Measurements from ENCODE around the gene LY6G6C. TPM values are rescaled to one million over a fixed set of nuclear protein-coding genes. Genes with fewer than 3 reads are reported as not detected.

The LY6G6C gene
- total and polyA plus RNA-seq, 12 donors = not detected

- no peak for TF ChIP-seq CTCF (IDR thresholded peaks at IDR 0.05)
- no peaks in the 10 kb centered on the region for H3K27me3 ChIP-seq
- peaks cover 5 to 27% (median 22%) of the 10 kb centered on the region in 9 donors for H3K4me1 ChIP-seq
- peak overlapping the region in 1 of 10 donors; percentile 36 for H3K4me3 ChIP-seq
- ATAC-seq (no peak), DNase-seq (no peak)
- no peak overlapping the region for H3K27ac ChIP-seq
- WGBS, 2 donors = 72 to 78% methylated on average over 13 of the region's 13 CpGs
- peaks cover 0 to 45% (median 21%) of the 10 kb centered on the region in 9 donors for H3K36me3 ChIP-seq
- intact Hi-C loops (cut with DNase I) = loop anchor here in 9 of 10 donors (5.0 to 10.0 kb wide), 10 partner anchors 44 to 274 kb away; partner anchors contain the start of genes CFB (in 1 of the 9), CLIC1 (in 1 of the 9), DDAH2 (in 1 of the 9) and NELFE (in 1 of the 9)
- no peaks in the 10 kb centered on the region for H3K9me3 ChIP-seq
Observed at GRCh38 chr6:31683591-31683990, 38.0 kb downstream of the LY6G6C start.

- TF ChIP-seq CTCF (IDR thresholded peaks at IDR 0.05) = peak in 4 of 9 donors; percentile 21 to 35 (median 28)
- peak in 1 of 2 donors; percentile 55 for DNase-seq
- Histone ChIP-seq H3K4me3 (peak overlapping the region; percentile 42 to 68 (median 58)), H3K27ac (peak overlapping the region in 9 of 10 donors; percentile 34 to 84 (median 66)), H3K27me3 (no peaks in the 10 kb centered on the region), H3K36me3 (peaks cover 0 to 25% (median 0%) of the 10 kb centered on the region in 9 donors), H3K4me1 (peaks cover 5 to 27% (median 22%) of the 10 kb centered on the region in 9 donors), H3K9me3 (no peaks in the 10 kb centered on the region)
- ATAC-seq = peak; percentile 50 to 87 (median 76)
- intact Hi-C loops (cut with DNase I) = loop anchor here in 9 of 10 donors (2.0 to 10.0 kb wide), 12 partner anchors 46 to 276 kb away; partner anchors contain the start of genes CFB (in 1 of the 9), CLIC1 (in 1 of the 9), DDAH2 (in 1 of the 9) and NELFE (in 1 of the 9)
- 0 to 1% methylated on average over 40 of the region's 40 CpGs for WGBS, 2 donors
Observed at GRCh38 chr6:31681135-31681671, 40.3 kb downstream of the LY6G6C start.

- H3K36me3 ChIP-seq = peaks cover 0 to 19% (median 0%) of the 10 kb centered on the region in 9 donors
- H3K4me1 ChIP-seq = peaks cover 5 to 27% (median 22%) of the 10 kb centered on the region in 9 donors
- intact Hi-C loops (cut with DNase I) = loop anchor here in 9 of 10 donors (1.0 to 10.0 kb wide), 13 partner anchors 47 to 277 kb away; partner anchors contain the start of genes CFB (in 1 of the 9), CLIC1 (in 1 of the 9), DDAH2 (in 1 of the 9) and NELFE (in 1 of the 9)
- WGBS, 2 donors = 12 to 13% methylated on average over 17 of the region's 17 CpGs
- H3K27ac ChIP-seq = peak within 1 kb of the TSS in 9 of 10 donors; percentile 34 to 84 (median 66)
- no peaks in the 10 kb centered on the region for H3K9me3 ChIP-seq
- ATAC-seq = peak; percentile 84 to 94 (median 92)
- DNase-seq = peak; percentile 79 to 86
- peak; percentile 46 to 87 (median 78) for TF ChIP-seq CTCF (IDR thresholded peaks at IDR 0.05)
- peak within 1 kb of the TSS; percentile 42 to 68 (median 58) for H3K4me3 ChIP-seq
- H3K27me3 ChIP-seq = no peaks in the 10 kb centered on the region
Observed at GRCh38 chr6:31680226-31681134, 41.1 kb downstream of the LY6G6C start, which contains the start of gene LY6G5C. Gene LY6G5C (minus strand): TSS chr6:31681067. CDS start chr6:31680373, 694 bp downstream.

GRCh38 chr6:31677955-31678354 is 43.6 kb downstream of the LY6G6C start:
- Histone ChIP-seq H3K27ac (no peak overlapping the region), H3K4me3 (no peak overlapping the region), H3K4me1 (peaks cover 5 to 22% (median 17%) of the 10 kb centered on the region in 9 donors), H3K9me3 (no peaks in the 10 kb centered on the region), H3K27me3 (no peaks in the 10 kb centered on the region), H3K36me3 (peaks cover 0 to 27% (median 4%) of the 10 kb centered on the region in 9 donors)
- intact Hi-C loops (cut with DNase I) = loop anchor here in 3 of 10 donors (5.0 to 10.0 kb wide), 3 partner anchors 159 to 274 kb away; partner anchors contain the start of gene CFB (in 1 of the 3)
- ATAC-seq (no peak), DNase-seq (no peak)
- TF ChIP-seq CTCF (IDR thresholded peaks at IDR 0.05) = no peak
- WGBS, 2 donors = 78% methylated on average over 8 of the region's 8 CpGs

Measured in heart right ventricle (tissue), 16 donors.